Breast epithelium (tissue), 4 donors: ENCODE results near the gene FAM241A. TPM values are rescaled to one million over a fixed set of nuclear protein-coding genes. Genes with fewer than 3 reads are reported as not detected.
"Not testable (repeated sequence)": the region's sequence is repeated elsewhere in the genome, so short reads cannot be mapped to it uniquely, and the experiment has no call there.

Experiments used
- DNase-seq, 2 donors: peaks; one replicate each; pipeline ENCODE4 v3.0.0-alpha.2; 2019; ENCODE audit warnings: low spot score in 2 of 2
- H3K27ac ChIP-seq, 2 donors: fragments of 200-600 bp; sonication (generic) in 1 of 2; one replicate each; pipeline ENCODE4 v1.5.1; 2016 to 2019; ENCODE audit warnings: mild to moderate bottlenecking in 1 of 2
- H3K27me3 ChIP-seq, 2 donors: fragments of 200-600 bp; sonication (generic) in 1 of 2; one replicate each; pipeline versions ENCODE4 v1.5.1 to v1.6.0; 2017 to 2019; ENCODE audit warnings: control low read depth in 1 of 2, mild to moderate bottlenecking in 1 of 2
- H3K36me3 ChIP-seq: fragments of 200-600 bp; one replicate; pipeline ENCODE4 v1.5.1; 2019
- H3K4me1 ChIP-seq, 2 donors: fragments of 200-600 bp; sonication (generic); one replicate each; pipeline ENCODE4 v1.5.1; 2016 to 2019; ENCODE audit warnings: control low read depth in 1 of 2
- H3K4me3 ChIP-seq, 3 donors: fragments of 200-600 bp; sonication (generic); 1 replicate in 2 of 3; 2 replicates in 1 of 3; pipeline ENCODE4 v1.5.1; 2016 to 2019; ENCODE audit warnings: mild to moderate bottlenecking in 3 of 3, moderate library complexity in 2 of 3
- H3K9me3 ChIP-seq, 2 donors: fragments of 200-600 bp; sonication (generic) in 1 of 2; one replicate each; pipeline ENCODE4 v1.5.1; 2016 to 2019; ENCODE audit warnings: control low read depth in 1 of 2
- POLR2A ChIP-seq: fragments of 450-650 bp; IDR thresholded peaks from one replicate; pipeline ENCODE4 v1.6.1; 2016; ENCODE audit warnings: antibody characterized with exemption, mild to moderate bottlenecking, moderate library complexity
- POLR2AphosphoS5 ChIP-seq, 3 donors: sonication (generic); formaldehyde crosslinking; IDR thresholded peaks; one replicate each; pipeline ENCODE4 v1.6.1; 2017; ENCODE audit warnings: antibody characterized with exemption in 3 of 3
- intact Hi-C: fragments of 100-400 bp; cut with DNase I; formaldehyde crosslinking; loops from one replicate; pipeline ENCODE4 v1.15.1; 2023; ENCODE audit warnings: low total_unique reads
- total RNA-seq, 3 donors: library from RNA; depleted of rRNA; stranded (reverse); fragments of >200 nt; gene quantifications; one replicate each; pipeline ENCODE4 v1.1.0, GENCODE V29; 2016
- TF ChIP-seq, protein P1 (sequence below), 3 donors: fragments of 450-650 bp; IDR thresholded peaks; one replicate each; pipeline ENCODE4 v1.5.1; 2016 to 2017; ENCODE audit warnings: antibody characterized with exemption in 3 of 3, mild to moderate bottlenecking in 3 of 3, moderate library complexity in 3 of 3

Gene FAM241A
- total RNA-seq, 3 donors from 2014 or later: 4.3 to 11.5 (median 7.5) TPM

DNA sequence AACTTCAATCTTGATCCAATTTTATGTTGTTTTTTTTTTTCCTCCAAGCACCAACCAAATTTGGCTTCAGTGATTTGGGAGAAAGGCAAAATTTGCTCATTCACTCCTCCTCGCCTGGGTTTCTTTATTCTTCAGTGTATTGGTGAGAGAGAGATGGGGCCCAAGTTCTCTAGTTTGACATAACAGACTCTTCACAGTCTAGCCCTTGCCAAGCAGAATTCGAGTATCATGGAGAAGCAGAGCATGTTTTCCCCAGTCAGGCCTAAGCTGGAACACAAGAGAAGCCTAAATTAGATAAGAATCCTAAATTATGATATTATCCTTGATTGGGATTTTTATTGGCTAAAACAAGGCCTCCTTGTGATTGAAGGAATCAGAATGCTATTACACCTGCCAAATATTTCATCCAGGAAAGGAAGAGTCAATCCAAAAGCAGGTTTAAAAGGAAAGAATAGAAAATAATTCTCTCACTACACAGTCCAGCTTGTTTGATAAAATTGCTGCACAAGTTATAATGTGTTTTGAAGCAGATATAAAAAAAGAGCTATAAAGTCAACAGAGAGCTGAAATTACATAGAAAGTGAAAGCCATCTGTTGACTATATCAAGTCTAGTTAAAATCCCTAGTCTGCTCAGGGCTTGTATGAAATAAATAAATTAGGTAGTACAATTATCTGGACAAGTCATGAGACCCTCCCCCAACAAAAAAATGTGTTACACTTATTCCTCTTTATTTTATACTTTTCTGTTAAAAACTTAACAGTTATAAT, 39.9 kb upstream of the FAM241A start:
- DNase-seq: no peak
- Histone ChIP-seq H3K27me3 (no peaks in the 10 kb centered on the region), H3K27ac (no peak overlapping the region), H3K36me3 (no peaks in the 10 kb centered on the region), H3K4me3 (no peak overlapping the region), H3K9me3 (no peaks in the 10 kb centered on the region), H3K4me1 (no peaks in the 10 kb centered on the region)
- intact Hi-C loops: no loop called here
- no peak for TF ChIP-seq POLR2AphosphoS5 (IDR thresholded peaks at IDR 0.05)
- TF ChIP-seq, protein P1, sequence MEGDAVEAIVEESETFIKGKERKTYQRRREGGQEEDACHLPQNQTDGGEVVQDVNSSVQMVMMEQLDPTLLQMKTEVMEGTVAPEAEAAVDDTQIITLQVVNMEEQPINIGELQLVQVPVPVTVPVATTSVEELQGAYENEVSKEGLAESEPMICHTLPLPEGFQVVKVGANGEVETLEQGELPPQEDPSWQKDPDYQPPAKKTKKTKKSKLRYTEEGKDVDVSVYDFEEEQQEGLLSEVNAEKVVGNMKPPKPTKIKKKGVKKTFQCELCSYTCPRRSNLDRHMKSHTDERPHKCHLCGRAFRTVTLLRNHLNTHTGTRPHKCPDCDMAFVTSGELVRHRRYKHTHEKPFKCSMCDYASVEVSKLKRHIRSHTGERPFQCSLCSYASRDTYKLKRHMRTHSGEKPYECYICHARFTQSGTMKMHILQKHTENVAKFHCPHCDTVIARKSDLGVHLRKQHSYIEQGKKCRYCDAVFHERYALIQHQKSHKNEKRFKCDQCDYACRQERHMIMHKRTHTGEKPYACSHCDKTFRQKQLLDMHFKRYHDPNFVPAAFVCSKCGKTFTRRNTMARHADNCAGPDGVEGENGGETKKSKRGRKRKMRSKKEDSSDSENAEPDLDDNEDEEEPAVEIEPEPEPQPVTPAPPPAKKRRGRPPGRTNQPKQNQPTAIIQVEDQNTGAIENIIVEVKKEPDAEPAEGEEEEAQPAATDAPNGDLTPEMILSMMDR (IDR thresholded peaks at IDR 0.05): no peak
- TF ChIP-seq POLR2A: no peak

DNA sequence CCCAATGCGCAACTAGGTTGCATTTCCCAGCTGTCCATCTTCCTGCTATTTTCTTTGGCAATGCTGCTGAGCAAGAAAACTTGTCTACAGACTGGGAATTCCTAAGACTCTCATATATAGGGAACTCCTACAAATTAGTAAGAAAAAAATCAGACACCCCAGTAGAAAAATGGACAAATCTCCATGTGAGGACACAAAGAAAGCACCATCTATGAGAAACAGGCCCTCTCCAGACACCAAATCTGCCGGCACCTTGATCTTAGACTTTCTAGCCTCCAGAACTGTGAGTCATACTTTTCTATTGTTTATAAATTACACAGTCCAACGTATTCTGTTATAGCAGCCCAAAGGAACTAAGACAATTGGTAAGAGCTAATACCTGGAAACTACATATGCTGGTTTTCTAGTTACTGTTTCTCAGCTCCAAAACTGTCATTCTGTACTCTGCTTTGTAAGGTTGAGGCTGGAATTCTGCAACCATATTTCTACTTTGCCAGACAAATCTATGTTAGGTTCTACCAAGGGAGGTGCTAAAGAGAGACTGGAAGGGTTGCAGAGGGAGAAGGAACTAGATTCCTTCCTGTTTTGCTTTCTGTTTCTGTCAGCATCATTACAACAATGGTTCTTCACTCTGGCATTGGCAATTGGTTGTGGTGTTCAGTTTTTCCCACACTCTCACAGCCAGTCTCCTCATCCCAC, 35.7 kb upstream of the FAM241A start:
- DNase-seq: no peak
- Histone ChIP-seq H3K4me3 (no peak overlapping the region), H3K9me3 (no peaks in the 10 kb centered on the region), H3K4me1 (no peaks in the 10 kb centered on the region), H3K27ac (peak overlapping the region; percentile 63 to 76), H3K27me3 (no peaks in the 10 kb centered on the region), H3K36me3 (no peaks in the 10 kb centered on the region)
- intact Hi-C loops: no loop called here
- TF ChIP-seq POLR2A: no peak
- TF ChIP-seq, protein P1 (IDR thresholded peaks at IDR 0.05): no peak
- TF ChIP-seq POLR2AphosphoS5 (IDR thresholded peaks at IDR 0.05): no peak

DNA sequence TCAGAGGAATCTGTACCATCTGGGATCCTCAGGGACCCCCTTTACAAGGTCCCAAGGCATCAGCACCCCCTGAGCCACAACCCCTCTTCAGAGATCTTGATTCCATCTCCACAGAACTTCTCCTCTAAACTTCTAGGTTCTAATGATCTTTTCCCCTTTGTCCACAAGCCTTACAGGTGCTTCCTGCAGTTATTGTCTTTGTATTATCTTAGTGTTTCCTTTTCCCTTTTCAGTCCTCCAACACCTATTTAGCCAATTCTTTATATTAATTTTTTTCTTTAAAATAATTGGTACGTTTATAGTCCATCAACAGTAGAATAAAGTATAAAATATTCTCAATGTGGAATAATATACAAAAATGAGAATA, 35.2 kb upstream of the FAM241A start:
- TF ChIP-seq POLR2AphosphoS5 (IDR thresholded peaks at IDR 0.05) (no peak), POLR2A (no peak)
- TF ChIP-seq, protein P1 (IDR thresholded peaks at IDR 0.05): no peak
- H3K27me3 ChIP-seq: no peaks in the 10 kb centered on the region
- no peaks in the 10 kb centered on the region for H3K9me3 ChIP-seq
- no peaks in the 10 kb centered on the region for H3K4me1 ChIP-seq
- H3K27ac ChIP-seq: peak overlapping the region; percentile 63 to 76
- intact Hi-C loops: no loop called here
- no peak for DNase-seq
- H3K4me3 ChIP-seq: no peak overlapping the region
- no peaks in the 10 kb centered on the region for H3K36me3 ChIP-seq

DNA sequence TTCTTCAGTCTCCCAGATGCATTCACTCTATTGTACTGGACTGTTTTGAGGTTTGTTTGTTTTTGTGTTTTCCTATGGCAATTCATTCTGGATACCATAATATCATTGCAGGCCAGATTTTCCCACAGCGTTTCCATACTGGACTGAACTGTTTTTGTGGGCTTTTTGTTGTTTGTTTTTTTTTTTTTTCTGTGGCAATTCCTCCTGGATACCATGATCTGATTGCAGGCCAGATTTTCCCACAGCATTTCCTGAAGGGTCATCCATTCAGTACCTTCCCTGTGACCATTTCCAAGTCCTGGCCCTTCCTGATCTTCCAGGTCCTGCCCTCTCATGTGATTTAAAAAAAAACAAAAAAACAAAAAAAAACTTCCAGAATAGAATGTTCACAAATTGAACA, 33.9 kb upstream of the FAM241A start:
- intact Hi-C loops: no loop called here
- Histone ChIP-seq H3K36me3 (no peaks in the 10 kb centered on the region), H3K27me3 (no peaks in the 10 kb centered on the region), H3K4me1 (no peaks in the 10 kb centered on the region), H3K4me3 (no peak overlapping the region), H3K9me3 (no peaks in the 10 kb centered on the region), H3K27ac (no peak overlapping the region)
- no peak for DNase-seq
- TF ChIP-seq POLR2A (no peak), POLR2AphosphoS5 (IDR thresholded peaks at IDR 0.05) (no peak)
- TF ChIP-seq, protein P1 (IDR thresholded peaks at IDR 0.05): no peak

DNA sequence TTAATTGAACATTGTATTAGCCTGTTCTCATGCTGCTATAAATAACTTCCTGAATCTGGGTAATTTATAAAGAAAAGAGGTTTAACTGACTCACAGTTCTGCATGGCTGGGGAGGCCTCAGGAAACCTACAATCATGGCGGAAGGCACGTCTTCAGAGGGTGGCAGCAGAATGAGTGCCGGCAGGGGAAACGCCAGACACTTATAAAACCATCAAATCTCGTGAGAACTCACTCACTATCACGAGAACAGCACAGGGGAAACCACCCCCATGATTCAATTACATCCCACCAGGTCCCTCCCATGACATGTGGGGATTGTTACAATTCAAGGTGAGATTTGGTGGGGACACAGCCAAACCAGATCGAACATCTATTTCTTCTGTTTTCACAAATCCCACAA, 33.2 kb upstream of the FAM241A start:
- DNase-seq, H3K36me3 ChIP-seq, H3K27me3 ChIP-seq, intact Hi-C loops, H3K4me1 ChIP-seq, H3K4me3 ChIP-seq, H3K9me3 ChIP-seq: not testable (repeated sequence)
- H3K27ac ChIP-seq: peak overlapping the region in 1 of 2 donors; percentile 61
